ENCODE results near the gene STRAP. TPM values are rescaled to one million over a fixed set of nuclear protein-coding genes. Genes with fewer than 3 reads are reported as not detected.

STRAP gene
- total RNA-seq, 1 experiment from 2014 or later, result 205 TPM

DNA sequence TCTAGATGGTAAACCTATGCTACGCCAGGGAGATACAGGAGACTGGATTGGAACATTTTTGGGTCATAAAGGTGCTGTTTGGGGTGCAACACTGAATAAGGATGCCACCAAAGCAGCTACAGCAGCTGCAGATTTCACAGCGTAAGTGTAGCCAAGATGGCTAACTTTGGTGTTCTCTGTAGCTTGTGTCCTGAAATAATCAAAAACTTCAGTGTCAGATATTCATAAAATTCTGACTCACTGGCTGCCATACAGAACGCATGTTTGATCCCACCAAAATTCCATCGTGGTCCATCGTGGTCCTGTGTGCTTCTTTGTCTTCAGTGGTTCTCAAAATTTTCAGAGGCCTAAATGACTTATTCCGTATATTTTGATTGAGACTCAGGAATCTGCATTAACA lies 1.3 kb downstream of the STRAP start:
- POLR2A ChIA-PET (ENCODE audit: unreplicated experiment), result interaction anchor here (0.6 to 0.7 kb wide), 3 partner anchors 10 to 1112 kb away, joined by 3 to 8 read pairs (median 3); no protein-coding TSS in a partner anchor
- no peak overlapping the region for H2AFZ ChIP-seq
- BruUV-seq (replicated peaks), result no TSS peak
- peak overlapping the region; percentile 96 for H3K4me2 ChIP-seq
- H3F3A ChIP-seq (ENCODE audit: insufficient read depth, low read depth), result peaks cover 21% of the 10 kb centered on the region; the same call in 1 of the 2 replicates
- peaks cover 67% of the 10 kb centered on the region for H3K79me2 ChIP-seq (ENCODE audit: low read depth)
- peaks cover 22% of the 10 kb centered on the region for H3K36me3 ChIP-seq (ENCODE audit: low read depth)
- TF ChIP-seq, protein P1, sequence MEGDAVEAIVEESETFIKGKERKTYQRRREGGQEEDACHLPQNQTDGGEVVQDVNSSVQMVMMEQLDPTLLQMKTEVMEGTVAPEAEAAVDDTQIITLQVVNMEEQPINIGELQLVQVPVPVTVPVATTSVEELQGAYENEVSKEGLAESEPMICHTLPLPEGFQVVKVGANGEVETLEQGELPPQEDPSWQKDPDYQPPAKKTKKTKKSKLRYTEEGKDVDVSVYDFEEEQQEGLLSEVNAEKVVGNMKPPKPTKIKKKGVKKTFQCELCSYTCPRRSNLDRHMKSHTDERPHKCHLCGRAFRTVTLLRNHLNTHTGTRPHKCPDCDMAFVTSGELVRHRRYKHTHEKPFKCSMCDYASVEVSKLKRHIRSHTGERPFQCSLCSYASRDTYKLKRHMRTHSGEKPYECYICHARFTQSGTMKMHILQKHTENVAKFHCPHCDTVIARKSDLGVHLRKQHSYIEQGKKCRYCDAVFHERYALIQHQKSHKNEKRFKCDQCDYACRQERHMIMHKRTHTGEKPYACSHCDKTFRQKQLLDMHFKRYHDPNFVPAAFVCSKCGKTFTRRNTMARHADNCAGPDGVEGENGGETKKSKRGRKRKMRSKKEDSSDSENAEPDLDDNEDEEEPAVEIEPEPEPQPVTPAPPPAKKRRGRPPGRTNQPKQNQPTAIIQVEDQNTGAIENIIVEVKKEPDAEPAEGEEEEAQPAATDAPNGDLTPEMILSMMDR (conservative IDR thresholded peaks at IDR 0.05), result no peak
- no peak for TF ChIP-seq EZH2 (IDR thresholded peaks at IDR 0.05; ENCODE audit: low read depth)
- H3K9me2 ChIP-seq (ENCODE audit: insufficient read depth), result no peaks in the 10 kb centered on the region
- H3K27me3 ChIP-seq (ENCODE audit: insufficient read depth, low read depth), result no peaks in the 10 kb centered on the region
- peak overlapping the region; percentile 95; the same call in 1 of the 2 replicates for H3K27ac ChIP-seq
- H4K20me1 ChIP-seq (ENCODE audit: insufficient read depth), result peaks cover 56% of the 10 kb centered on the region
- intact Hi-C loops (cut with micrococcal nuclease; ENCODE audit: unreplicated experiment), result loop anchor here (10.0 kb wide), 1 partner anchor 1109 kb away; a partner anchor contains a TSS
- peaks cover 35% of the 10 kb centered on the region for H3K4me1 ChIP-seq (replicated peaks; ENCODE audit: insufficient read depth)
- CTCF ChIA-PET, result interaction anchor here (0.6 kb wide), 1 partner anchor 351 kb away, joined by 3 read pairs; no protein-coding TSS in a partner anchor
- no peak for DNase-seq
- H3K4me3 ChIP-seq, result peak overlapping the region; percentile 88
- no peaks in the 10 kb centered on the region for H3K9me3 ChIP-seq (ENCODE audit: insufficient read depth, low read depth)

DNA sequence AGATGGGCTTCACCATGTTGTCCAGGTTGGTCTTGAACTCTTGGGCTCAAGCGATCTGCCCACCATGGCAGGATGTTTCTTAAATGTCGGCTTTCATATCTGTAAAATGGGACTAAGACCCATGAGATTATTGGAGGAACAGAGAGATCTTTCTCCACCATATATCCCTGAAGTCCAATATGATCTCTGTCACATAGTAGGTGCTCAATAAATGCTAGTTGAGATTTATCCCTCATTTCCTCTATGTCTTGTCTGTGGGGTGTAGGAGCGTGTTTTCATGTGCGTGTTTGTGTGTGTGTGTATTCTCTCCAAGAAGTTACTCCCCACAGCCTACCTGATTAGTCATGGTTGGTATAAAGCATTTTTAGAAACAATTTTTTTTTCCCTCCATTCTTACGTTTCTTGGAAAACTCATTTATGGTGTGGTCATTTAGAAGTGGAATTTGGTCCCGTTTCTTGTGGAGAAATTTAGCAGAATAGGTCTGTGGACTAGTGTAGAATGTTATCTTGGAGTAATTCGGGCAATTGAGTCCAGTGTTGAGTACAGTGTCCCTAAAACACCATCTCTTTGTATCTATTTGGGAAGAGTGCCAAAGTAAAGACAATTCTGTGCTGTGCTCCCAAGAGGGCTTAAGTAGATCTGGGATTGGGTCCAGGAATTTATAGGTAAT lies 4.3 kb downstream of the STRAP start:
- POLR2A ChIA-PET (ENCODE audit: unreplicated experiment), result no interaction called here

DNA sequence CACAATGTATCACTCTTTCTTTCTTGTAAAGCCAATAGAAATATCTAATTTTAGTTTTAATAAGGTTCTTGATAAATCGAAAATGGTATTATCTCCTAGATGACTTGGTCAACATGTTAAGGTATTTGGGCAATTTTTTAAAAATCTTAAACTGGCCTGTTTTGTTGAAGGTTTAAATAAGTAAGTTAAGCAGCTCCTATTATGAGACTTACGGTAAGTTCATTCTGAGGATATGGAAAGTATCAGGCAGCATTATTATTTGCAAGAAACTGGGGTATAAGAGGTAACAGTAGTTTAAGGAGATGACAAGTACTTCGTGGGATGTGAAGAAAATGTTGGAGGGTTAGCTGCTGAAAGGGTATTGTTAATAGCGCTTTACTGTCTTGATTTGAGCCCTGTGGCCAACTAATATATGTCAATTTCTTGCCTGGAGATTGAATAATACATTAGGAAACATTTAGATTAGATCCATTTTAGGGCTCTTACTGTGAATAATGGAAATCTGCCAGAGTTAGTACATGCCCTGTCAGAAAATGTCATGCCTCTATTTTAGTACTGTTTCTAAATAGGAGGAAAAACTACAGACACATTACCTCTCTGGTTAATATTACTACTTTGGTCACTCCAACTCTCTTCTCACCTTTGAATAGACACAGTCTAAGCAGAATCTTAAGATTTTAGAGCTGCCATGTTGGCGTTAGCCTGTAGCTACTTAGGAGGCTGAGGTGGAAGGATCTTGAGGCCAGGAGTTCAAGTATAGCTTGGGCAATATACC lies 5.0 kb downstream of the STRAP start:
- peaks cover 79% of the 10 kb centered on the region for H3K79me2 ChIP-seq (ENCODE audit: low read depth)
- DNase-seq, result no peak
- peaks cover 15% of the 10 kb centered on the region; the same call in 1 of the 2 replicates for H3F3A ChIP-seq (ENCODE audit: insufficient read depth, low read depth)
- intact Hi-C loops (cut with micrococcal nuclease; ENCODE audit: unreplicated experiment), result loop anchor here (10.0 kb wide), 1 partner anchor 1112 kb away; a partner anchor contains a TSS
- no peak overlapping the region for H2AFZ ChIP-seq
- peaks cover 38% of the 10 kb centered on the region for H3K36me3 ChIP-seq (ENCODE audit: low read depth)
- peaks cover 61% of the 10 kb centered on the region for H4K20me1 ChIP-seq (ENCODE audit: insufficient read depth)
- no peaks in the 10 kb centered on the region for H3K9me2 ChIP-seq (ENCODE audit: insufficient read depth)
- no peaks in the 10 kb centered on the region for H3K27me3 ChIP-seq (ENCODE audit: insufficient read depth, low read depth)
- peaks cover 24% of the 10 kb centered on the region for H3K4me1 ChIP-seq (replicated peaks; ENCODE audit: insufficient read depth)
- H3K9me3 ChIP-seq (ENCODE audit: insufficient read depth, low read depth), result no peaks in the 10 kb centered on the region
- ChIA-PET POLR2A (ENCODE audit: unreplicated experiment) (no interaction called here), CTCF (no interaction called here)
- H3K4me2 ChIP-seq, result no peak overlapping the region
- TF ChIP-seq EZH2 (IDR thresholded peaks at IDR 0.05; ENCODE audit: low read depth), result no peak
- no peak overlapping the region for H3K4me3 ChIP-seq
- H3K27ac ChIP-seq, result no peak overlapping the region
- BruUV-seq (replicated peaks), result no TSS peak

More for the DNA sequence above, 4.3 kb downstream of the STRAP start:
- Histone ChIP-seq H3K27me3 (ENCODE audit: insufficient read depth, low read depth) (no peaks in the 10 kb centered on the region), H2AFZ (no peak overlapping the region), H3K4me2 (no peak overlapping the region), H3K9me3 (ENCODE audit: insufficient read depth, low read depth) (no peaks in the 10 kb centered on the region), H3F3A (ENCODE audit: insufficient read depth, low read depth) (peaks cover 20% of the 10 kb centered on the region; the same call in 1 of the 2 replicates), H3K36me3 (ENCODE audit: low read depth) (peaks cover 38% of the 10 kb centered on the region), H3K4me1 (replicated peaks; ENCODE audit: insufficient read depth) (peaks cover 25% of the 10 kb centered on the region), H3K9me2 (ENCODE audit: insufficient read depth) (no peaks in the 10 kb centered on the region), H3K27ac (no peak overlapping the region), H3K79me2 (ENCODE audit: low read depth) (peaks cover 79% of the 10 kb centered on the region), H4K20me1 (ENCODE audit: insufficient read depth) (peaks cover 61% of the 10 kb centered on the region), H3K4me3 (no peak overlapping the region)
- BruUV-seq (replicated peaks), result no TSS peak
- DNase-seq, result no peak
- CTCF ChIA-PET, result no interaction called here
- intact Hi-C loops (cut with micrococcal nuclease; ENCODE audit: unreplicated experiment), result loop anchor here (10.0 kb wide), 1 partner anchor 1112 kb away; a partner anchor contains a TSS
- TF ChIP-seq EZH2 (IDR thresholded peaks at IDR 0.05; ENCODE audit: low read depth), result no peak
- TF ChIP-seq, protein P1 (conservative IDR thresholded peaks at IDR 0.05), result no peak
